Epithelial cell of proximal tubule (primary cell): ENCODE data around the gene ATP2C2. TPM values are rescaled to one million over a fixed set of nuclear protein-coding genes. Genes with fewer than 3 reads are reported as not detected.

Source experiments
- DNase-seq: peaks from one replicate; pipeline ENCODE4 v3.0.0-alpha.2; 2011; ENCODE audit warnings: low read depth
- H3K4me3 ChIP-seq: 2 replicates; pipeline ENCODE4 v1.5.1; 2011; ENCODE audit warnings: low read depth, mild to moderate bottlenecking, low read length
- total RNA-seq: library from RNA; depleted of rRNA; stranded (reverse); fragments of >200 nt; gene quantifications from 2 replicates; pipeline ENCODE4 v1.2.3, GENCODE V29; 2015
- TF ChIP-seq, protein P1 (sequence below): conservative IDR thresholded peaks from 2 replicates; pipeline ENCODE4 v1.5.1; 2012; ENCODE audit warnings: low read depth, mild to moderate bottlenecking, low read length

The ATP2C2 gene, protein sequence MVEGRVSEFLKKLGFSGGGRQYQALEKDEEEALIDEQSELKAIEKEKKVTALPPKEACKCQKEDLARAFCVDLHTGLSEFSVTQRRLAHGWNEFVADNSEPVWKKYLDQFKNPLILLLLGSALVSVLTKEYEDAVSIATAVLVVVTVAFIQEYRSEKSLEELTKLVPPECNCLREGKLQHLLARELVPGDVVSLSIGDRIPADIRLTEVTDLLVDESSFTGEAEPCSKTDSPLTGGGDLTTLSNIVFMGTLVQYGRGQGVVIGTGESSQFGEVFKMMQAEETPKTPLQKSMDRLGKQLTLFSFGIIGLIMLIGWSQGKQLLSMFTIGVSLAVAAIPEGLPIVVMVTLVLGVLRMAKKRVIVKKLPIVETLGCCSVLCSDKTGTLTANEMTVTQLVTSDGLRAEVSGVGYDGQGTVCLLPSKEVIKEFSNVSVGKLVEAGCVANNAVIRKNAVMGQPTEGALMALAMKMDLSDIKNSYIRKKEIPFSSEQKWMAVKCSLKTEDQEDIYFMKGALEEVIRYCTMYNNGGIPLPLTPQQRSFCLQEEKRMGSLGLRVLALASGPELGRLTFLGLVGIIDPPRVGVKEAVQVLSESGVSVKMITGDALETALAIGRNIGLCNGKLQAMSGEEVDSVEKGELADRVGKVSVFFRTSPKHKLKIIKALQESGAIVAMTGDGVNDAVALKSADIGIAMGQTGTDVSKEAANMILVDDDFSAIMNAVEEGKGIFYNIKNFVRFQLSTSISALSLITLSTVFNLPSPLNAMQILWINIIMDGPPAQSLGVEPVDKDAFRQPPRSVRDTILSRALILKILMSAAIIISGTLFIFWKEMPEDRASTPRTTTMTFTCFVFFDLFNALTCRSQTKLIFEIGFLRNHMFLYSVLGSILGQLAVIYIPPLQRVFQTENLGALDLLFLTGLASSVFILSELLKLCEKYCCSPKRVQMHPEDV
- 1.4 and 6.3 TPM in 2 replicates for total RNA-seq

DNA sequence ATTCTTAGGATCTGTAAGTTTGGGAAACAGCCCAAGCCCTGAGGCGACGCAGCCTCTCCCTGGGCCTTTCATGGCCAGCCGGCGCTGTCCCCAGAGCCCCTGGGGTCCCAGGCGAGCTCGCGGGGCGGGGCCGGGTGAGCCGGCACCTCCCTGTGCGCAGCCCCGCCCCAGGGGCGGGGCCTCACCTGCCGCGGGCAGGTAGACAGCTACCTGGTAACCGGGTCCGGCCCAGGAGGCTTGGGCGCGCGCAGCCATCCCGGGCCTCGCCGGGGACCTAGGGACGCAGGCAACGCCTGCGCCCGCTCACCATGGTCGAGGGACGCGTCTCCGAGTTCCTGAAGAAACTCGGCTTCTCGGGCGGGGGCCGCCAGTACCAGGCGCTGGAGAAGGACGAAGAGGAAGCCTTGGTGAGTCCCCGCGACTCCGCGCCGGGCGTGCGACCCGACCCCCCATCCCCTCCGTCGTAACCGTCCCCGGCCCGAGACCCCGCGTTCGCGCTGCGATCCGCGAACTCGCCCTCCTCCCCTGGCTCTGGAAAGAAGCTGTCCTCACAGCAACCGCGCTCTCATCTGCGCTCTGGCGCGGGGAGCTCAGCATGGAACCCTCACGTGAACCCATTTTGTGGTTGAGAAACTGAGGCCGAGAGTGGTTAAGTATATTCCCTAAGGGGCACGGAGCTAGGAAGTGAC is at the start of gene ATP2C2:
Gene ATP2C2, plus strand, starts transcription at position 231 of the 689 bp plus-strand sequence. Its CDS starts 78 bp downstream, at position 309.
- H3K4me3 ChIP-seq, result peak within 1 kb of the TSS; percentile 27
- TF ChIP-seq, protein P1, sequence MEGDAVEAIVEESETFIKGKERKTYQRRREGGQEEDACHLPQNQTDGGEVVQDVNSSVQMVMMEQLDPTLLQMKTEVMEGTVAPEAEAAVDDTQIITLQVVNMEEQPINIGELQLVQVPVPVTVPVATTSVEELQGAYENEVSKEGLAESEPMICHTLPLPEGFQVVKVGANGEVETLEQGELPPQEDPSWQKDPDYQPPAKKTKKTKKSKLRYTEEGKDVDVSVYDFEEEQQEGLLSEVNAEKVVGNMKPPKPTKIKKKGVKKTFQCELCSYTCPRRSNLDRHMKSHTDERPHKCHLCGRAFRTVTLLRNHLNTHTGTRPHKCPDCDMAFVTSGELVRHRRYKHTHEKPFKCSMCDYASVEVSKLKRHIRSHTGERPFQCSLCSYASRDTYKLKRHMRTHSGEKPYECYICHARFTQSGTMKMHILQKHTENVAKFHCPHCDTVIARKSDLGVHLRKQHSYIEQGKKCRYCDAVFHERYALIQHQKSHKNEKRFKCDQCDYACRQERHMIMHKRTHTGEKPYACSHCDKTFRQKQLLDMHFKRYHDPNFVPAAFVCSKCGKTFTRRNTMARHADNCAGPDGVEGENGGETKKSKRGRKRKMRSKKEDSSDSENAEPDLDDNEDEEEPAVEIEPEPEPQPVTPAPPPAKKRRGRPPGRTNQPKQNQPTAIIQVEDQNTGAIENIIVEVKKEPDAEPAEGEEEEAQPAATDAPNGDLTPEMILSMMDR, result no peak
- no peak for DNase-seq

DNA sequence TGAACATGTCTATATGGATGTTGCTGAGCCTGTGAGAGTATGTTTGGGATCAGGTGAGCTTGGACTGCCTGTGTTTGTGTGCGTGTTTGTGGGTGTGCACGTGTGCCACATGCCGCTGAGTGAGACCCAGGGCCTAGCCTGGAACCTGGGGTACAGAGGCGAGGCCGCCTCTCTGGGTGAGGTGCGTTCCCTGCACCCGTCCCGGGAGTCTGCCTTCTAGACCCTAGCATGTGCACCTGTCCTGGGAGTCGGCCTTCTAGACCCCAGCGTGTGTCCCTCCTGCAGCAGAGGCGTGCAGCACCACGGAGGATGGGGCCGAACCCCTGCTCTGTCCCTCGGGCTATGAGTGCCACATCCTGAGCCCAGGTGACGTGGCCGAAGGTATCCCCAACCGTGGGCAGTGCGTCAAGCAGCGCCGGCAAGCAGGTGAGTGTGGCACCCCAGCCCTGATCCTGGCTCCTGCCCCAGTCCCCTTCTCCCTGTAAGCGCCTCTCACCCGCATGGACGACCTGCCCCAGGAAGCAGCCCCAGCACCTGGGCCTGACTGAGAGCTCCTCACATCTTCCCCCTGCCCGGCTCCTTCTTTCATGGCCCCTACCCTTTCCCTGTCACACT is 49.1 kb upstream of the ATP2C2 start:
- TF ChIP-seq, protein P1, result no peak
- no peak for DNase-seq
- no peak overlapping the region for H3K4me3 ChIP-seq

DNA sequence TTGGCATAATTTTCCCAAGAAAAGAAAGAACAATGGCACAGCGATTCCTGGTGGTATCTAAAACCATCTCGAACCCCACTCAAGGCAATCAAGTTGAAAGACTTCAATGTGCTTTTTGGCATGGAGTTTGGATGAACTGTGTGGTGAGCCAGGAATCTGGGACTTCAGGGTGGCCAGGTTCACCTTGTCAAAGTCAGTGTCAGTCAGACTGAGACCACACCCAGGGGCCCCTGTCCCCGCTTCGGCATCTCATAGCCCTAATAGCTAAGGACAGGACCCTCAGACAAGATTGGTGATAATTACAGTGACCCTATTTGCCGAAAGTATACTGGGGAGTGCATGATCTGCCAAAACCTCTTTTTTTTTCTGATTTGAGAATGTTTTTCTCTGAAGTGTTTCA is 47.8 kb upstream of the ATP2C2 start:
- no peak for DNase-seq
- TF ChIP-seq, protein P1, result no peak
- H3K4me3 ChIP-seq, result no peak overlapping the region

DNA sequence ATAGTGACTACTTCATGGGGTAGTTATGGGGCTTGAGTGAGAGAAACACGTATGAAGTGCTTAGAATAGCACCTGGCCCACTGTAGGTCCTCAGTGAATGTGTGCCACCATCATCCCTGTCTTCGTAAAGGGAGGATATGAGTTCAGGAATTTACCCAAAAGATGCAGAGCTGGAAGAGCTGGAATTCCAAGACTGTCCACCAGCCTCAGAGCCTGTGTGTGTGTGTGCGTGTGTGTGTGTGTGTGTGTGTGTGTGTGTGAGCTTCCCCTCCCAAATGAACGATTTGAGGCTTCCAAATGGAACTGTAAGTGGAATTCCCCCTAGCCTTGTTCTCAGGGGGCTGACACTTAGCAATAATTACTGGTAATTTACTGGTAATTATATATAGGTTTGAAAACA is 46.4 kb upstream of the ATP2C2 start:
- TF ChIP-seq, protein P1, result no peak
- no peak overlapping the region for H3K4me3 ChIP-seq
- DNase-seq, result no peak

DNA sequence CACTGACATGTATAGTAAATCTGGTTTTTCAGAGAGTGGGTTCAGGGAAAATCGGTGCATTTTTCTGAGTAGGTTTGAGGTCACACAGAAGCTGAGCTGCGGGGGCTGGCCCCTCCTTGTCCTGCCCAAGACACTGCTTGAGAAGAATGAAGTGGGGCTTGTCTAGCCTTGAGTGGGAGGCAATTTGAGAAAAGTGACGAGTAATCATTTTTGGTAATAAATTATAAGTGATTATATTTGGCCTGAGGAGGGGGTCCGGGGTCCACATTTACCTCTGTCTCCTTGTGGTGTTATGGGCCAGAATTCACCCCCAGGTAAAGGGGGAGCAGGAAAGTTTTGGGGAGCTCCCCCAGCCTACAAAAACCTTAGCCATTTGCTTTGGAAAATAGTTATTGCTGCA is 45.6 kb upstream of the ATP2C2 start:
- H3K4me3 ChIP-seq, result no peak overlapping the region
- DNase-seq, result no peak
- TF ChIP-seq, protein P1, result no peak

DNA sequence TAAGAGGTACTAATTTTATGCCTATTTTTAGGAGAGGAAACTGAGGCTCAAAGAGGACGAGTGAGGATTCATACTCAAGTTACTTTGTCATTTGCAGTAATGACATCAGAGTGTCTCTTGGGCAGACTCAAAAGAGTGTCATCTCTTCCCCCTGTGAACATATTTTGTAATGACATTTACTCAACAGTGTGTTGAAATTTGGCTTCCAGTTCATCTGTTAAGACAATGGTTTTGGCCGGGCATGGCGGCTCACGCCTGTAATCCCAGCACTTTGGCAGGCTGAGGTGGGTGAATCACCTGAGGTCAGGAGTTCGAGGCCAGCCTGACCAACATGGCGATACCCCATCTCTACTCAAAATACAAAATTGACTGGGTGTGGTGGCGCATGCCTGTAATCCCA is 44.7 kb upstream of the ATP2C2 start:
- TF ChIP-seq, protein P1, result no peak
- no peak for DNase-seq
- H3K4me3 ChIP-seq, result no peak overlapping the region
